M059J (cell line): ENCODE data around the gene CORO1A. TPM values are rescaled to one million over a fixed set of nuclear protein-coding genes. Genes with fewer than 3 reads are reported as not detected.
"Not testable (repeated sequence)": the region's sequence is repeated elsewhere in the genome, so short reads cannot be mapped to it uniquely, and the experiment has no call there.

Source experiments
- DNase-seq: peaks from one replicate; pipeline ENCODE4 v3.0.0-alpha.2; 2012; ENCODE audit warnings: low read depth
- total RNA-seq: library from RNA; depleted of rRNA; stranded (reverse); fragments of >200 nt; shearing (Covaris generic); gene quantifications from 2 replicates; pipeline ENCODE4 v1.2.3, GENCODE V29; 2014

CORO1A gene
- total RNA-seq, 1 experiment from 2014 or later: 7.6 TPM

DNA sequence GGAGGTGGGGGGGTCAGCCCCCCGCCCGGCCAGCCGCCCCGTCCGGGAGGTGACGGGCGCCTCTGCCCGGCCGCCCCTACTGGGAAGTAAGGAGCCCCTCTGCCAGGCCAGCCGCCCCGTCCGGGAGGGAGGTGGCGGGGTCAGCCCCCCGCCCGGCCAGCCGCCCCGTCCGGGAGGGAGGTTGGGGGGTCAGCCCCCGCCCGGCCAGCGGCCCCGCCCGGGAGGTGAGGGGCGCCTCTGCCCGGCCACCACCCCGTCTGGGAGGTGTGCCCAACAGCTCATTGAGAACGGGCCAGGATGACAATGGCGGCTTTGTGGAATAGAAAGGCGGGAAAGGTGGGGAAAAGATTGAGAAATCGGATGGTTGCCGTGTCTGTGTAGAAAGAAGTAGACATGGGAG, 13.3 kb upstream of the CORO1A start:
- DNase-seq: not testable (repeated sequence)

DNA sequence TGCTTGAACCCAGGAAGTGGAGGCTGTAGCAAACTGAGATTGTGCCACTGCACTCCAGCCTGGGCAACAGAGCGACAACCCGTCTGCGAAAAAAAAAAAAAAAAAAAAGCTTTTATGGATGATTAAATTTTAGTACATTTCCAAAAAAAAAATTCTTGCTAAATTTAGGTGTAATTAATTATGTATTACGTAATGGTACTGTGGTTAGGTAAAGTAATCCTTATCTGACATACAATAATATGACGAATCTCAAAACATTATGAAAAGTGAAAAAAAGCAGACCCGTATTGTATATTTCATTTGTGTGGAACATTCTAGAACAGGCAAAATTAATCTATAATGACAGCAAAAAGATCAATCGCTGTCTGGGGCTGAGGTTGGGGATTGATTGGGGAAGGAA, 10.3 kb upstream of the CORO1A start:
- DNase-seq: no peak

DNA sequence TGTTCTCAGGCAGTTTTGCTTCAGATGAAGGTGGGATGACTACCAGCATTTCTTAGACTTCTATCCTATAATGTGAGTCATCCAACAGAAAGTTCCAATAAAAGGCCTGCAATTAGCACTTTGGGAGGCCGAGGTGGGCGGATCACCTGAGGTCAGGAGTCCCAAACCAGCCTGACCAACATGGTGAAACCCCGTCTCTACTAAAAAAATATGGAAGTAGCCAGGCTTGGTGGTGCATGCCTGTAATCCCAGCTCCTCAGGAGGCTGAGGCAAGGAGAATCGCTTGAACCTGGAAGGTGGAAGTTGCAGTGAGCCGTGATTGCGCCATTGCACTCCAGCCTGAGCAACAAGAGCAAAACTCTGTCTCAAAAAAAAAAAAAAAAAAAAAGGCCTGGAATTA, 6.5 kb upstream of the CORO1A start:
- DNase-seq: not testable (repeated sequence)

DNA sequence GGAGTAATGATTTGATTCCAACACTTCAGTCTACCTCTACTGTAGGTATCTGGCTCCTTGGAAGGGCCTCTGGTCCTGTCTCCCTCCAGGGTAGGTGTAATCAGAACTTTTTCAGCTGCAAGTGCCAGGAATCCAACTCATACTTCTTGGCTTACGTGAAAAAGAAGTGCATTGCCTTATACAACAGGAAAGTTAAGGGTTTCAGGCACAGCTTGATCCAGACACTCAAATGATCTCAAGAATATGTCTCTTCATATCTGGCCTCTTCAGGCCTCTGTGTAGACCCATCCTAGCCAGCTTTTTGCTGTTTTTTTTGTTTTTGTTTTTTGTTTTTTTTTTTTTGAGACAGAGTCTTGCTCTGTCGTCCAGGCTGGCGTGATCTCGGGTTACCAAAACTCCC, 4.2 kb upstream of the CORO1A start:
- DNase-seq: no peak

DNA sequence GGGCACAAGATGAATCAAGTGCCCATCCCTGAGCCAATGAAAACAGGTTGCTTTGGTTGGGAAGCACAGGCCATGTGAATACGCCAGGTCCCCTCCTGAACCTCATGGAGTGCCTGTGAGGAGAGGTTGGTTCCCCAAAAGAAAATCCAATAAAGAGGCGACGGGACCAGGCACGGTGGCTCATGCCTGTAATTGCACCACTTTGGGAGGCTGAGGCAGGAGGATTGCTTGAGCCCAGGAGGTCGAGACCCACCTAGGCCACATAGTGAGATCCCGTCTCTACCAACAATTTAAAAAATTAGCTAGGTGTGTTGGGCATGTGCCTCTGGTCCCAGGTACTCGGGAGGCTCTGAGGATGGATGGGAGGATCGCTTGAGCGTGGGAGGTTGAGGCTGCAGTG, 3.5 kb upstream of the CORO1A start:
- DNase-seq: no peak

DNA sequence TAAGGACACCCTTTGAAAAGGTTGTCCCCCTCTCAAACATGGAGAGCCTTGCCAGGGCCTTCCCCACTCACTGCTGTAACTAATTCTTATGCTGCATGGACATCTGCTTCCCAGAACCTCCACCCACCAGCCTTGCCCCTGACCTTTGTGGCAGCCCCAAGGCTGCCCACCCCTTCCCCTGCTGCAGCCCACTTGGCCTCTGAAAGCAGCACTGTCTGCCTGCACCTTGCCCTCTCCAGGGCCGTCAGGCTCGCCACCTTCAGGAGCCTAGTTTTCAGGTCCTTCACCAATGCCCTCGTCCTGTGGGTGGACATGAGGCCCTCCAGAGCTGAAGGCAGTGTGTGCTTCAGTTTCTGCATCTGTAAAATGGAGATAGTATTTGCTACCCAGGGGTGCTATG, 2.7 kb upstream of the CORO1A start:
- no peak for DNase-seq

DNA sequence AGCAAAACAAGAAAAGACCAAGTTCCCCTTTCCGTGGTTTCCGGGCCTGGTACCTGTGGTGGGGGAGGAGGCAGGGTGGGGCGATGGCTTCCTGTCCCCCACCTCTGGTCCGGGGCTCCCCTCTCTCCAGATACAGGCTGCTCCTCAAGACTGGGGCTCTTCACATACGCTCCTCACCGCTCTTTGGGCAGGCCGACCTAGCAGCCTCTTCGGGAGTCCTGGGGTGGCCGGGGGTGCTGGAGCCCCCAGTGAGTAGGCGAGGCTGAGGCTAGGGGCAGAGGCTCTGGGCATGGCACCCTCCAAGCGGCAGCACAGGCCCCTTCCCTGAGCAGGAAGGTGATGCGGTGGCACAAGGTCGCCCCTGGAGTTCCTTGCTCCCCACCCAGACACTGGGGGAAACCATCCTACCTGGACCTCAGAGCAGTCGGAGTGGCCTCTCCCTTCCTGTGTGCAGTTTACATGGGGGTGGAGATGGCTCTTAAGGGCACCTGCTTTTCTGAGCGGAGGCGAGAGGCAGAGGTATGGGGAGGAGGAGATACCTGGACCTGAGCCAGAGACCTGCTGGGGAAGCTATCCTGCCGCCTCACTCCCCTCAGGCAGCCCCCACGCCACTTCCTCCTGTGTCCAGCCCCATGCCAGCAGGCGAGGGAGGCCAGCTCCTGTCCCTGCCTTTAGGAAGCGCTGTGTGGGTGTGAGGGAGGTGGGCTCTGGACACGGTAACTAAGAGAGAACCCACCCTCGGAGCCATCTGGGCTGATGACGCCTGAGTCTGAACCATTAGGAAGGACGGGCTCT, 891 bp downstream of the CORO1A start:
- DNase-seq: no peak

DNA sequence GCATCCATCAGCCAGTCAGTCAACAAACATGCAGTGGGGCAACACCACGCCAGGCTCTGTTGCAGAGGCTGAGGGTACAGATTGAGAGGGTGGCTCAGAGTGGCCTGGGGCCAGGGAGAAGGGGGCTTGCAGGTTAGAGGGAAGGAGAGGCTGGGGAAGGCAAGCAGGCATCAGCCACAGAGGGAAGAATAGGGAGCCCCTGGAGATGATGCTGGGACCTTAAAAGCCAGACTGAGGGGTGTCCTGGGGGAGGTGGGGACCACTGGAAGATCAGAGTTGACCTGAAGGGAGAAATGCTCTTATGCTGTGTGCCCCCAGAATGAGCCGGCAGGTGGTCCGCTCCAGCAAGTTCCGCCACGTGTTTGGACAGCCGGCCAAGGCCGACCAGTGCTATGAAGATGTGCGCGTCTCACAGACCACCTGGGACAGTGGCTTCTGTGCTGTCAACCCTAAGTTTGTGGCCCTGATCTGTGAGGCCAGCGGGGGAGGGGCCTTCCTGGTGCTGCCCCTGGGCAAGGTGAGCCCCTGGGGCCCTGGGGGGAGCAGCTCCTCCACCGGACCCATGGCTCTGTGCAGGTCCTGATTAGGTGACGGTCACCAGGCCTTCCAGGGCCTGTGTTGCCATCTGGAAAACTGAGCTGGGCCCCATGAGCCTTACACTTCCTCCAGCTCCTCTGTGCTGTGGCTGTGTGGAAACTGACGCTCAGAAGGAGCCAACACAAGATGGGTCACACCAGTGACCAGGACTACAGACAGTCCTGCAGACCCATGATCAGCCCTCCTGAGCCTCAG, 1.7 kb downstream of the CORO1A start:
- DNase-seq: no peak

DNA sequence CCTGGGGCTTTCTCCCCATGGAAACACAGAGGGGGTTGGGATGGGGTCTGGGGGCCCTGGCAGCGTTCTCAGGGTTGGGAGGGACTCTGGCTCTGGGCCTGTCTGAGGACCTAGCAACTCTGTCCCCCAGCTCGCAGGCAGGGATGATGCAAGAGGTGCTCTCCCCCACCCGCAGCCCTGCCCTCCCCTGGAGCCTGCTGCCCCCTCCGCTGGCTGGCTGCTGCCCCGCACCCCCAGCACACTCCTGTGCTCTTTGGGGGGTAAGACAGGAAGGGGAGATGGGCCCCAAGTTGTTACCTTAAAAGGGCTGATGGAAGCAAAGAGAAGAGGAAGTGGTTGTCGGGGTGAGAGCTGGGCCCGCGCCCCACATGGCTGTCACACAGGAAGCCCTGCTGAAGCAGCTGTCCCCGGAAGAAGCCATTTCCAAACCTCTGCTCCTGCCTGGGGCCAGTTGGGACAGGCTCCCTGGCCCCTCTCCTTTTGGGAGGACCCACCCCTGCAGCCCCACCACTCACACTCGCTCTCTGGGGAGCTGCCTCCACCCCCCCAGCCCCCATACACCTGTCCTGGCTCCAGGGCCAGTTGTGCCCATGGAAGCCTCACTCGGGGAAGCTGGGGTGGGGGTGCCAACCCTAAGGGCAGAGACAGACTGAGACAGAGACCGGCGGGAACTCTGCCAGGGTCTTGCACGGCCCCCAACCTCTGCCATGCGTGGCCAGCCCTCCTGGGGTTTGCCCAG, 2.5 kb downstream of the CORO1A start:
- DNase-seq: no peak

DNA sequence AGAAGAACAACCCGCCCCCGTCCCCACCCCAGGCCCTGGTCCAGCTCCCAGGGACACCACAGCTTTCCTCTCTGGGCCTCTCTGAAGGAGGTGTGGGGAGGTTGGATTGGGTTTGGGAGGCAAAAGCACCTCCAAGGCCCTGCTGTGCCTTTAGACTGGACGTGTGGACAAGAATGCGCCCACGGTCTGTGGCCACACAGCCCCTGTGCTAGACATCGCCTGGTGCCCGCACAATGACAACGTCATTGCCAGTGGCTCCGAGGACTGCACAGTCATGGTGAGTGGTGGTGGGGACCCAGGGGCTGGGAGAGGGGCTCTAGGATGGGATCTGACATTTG, 3.0 kb downstream of the CORO1A start:
- no peak for DNase-seq

DNA sequence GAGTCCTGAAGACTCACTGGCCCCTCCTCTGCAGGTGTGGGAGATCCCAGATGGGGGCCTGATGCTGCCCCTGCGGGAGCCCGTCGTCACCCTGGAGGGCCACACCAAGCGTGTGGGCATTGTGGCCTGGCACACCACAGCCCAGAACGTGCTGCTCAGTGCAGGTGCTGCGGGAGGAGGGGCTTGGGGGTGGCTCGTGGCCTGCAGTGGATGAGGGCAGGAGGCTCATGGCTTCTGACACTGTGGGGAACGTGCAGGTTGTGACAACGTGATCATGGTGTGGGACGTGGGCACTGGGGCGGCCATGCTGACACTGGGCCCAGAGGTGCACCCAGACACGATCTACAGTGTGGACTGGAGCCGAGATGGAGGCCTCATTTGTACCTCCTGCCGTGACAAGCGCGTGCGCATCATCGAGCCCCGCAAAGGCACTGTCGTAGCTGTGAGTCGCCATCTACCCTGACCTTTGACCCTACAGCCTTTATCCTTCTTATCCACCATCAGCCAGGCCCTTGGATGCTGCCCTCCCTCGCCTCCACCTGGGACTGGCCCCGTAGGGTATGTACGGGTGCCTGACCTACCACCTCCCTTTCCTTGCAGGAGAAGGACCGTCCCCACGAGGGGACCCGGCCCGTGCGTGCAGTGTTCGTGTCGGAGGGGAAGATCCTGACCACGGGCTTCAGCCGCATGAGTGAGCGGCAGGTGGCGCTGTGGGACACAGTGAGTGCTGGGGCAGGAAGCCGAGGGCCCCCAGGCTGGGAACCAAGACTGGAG, 3.6 kb downstream of the CORO1A start:
- no peak for DNase-seq

DNA sequence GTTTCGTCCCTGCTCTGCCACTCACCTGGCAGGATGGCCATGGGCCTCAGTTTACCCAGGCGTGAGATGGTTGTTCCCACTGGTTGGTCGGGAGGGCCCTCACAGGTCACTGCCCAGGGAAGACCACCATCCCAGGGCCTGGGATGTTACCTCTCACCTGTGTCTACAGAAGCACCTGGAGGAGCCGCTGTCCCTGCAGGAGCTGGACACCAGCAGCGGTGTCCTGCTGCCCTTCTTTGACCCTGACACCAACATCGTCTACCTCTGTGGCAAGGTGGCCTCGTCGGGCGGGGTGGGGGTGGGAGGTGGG, 4.1 kb downstream of the CORO1A start:
- DNase-seq: no peak

DNA sequence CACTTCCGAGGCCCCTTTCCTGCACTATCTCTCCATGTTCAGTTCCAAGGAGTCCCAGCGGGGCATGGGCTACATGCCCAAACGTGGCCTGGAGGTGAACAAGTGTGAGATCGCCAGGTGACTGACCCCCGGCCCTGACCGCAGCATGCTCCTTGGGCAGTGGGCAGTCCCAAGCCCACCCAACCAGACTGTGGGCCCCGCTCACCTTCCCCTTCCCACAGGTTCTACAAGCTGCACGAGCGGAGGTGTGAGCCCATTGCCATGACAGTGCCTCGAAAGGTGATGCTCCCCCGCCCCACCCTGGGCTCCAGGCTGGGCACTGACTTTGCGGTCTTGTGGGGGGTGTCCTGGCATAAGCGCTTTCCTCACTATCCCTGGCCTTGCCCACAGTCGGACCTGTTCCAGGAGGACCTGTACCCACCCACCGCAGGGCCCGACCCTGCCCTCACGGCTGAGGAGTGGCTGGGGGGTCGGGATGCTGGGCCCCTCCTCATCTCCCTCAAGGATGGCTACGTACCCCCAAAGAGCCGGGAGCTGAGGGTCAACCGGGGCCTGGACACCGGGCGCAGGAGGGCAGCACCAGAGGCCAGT, 4.7 kb downstream of the CORO1A start:
- DNase-seq: no peak

DNA sequence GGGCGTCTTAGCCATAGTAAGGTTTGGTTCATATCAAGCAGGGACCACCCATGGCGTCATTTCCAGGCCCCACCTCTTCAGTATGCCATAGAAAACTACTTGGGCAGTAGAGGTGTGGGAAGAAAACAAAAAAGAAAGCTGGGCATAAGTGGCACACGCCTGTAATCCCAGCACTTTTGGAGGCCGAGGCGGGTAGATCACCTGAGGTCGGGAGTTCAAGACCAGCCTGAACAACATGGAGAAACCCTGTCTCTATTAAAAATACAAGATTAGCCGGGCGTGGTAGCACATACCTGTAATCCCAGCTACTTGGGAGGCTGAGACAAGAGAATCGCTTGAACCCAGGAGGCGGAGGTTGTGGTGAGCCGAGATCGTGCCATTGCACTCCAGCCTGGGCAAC, 7.8 kb downstream of the CORO1A start:
- not testable (repeated sequence) for DNase-seq

DNA sequence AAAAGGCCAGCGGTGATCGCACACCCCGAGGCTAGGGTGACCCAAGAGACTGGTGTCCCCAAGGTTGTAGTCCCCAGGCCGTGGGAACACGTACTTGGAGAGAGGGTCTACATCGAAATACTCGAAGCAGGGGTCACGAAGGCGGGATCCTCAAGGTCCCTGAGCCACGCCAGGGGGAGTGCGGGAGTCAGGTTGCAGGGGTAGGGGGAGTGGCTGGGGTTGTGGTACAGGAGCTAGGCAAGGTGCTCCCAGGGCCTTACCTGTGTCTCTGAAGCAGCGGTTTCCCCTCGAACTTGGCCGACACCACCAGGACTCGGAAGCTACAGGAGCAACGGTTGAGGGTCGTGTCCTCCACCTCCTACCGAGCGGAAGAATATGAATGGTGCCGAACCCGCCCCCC, 9.7 kb downstream of the CORO1A start:
- not testable (repeated sequence) for DNase-seq

DNA sequence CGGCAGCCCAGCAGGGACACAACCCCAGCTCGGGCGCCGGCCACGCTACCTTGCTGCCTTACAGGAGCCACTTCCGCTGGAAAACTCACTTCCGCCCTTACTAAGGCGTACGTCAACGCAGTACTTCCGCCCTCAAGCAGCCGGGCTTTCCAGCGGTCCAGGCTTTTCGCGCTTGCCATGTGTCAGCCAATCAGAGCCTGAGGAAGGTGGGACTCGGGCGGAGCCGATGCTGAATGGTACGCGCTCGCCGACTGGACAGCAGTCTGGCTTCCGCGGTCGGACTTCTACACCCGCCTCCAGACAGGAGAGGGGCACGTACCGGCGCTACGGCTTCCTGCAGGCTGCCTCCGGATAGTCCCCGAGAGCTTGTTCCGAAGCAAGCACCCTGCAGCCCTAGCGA, 10.2 kb downstream of the CORO1A start, which contains the start of the genes BOLA2B and SLX1A:
Gene BOLA2B (minus strand): TSS at position 52 of the 400 bp plus-strand sequence. CDS start 71 bp downstream, outside the sequence.
Gene SLX1A (plus strand): TSS at position 261 of the 400 bp plus-strand sequence. CDS start 210 bp downstream, outside the sequence.
- not testable (repeated sequence) for DNase-seq

DNA sequence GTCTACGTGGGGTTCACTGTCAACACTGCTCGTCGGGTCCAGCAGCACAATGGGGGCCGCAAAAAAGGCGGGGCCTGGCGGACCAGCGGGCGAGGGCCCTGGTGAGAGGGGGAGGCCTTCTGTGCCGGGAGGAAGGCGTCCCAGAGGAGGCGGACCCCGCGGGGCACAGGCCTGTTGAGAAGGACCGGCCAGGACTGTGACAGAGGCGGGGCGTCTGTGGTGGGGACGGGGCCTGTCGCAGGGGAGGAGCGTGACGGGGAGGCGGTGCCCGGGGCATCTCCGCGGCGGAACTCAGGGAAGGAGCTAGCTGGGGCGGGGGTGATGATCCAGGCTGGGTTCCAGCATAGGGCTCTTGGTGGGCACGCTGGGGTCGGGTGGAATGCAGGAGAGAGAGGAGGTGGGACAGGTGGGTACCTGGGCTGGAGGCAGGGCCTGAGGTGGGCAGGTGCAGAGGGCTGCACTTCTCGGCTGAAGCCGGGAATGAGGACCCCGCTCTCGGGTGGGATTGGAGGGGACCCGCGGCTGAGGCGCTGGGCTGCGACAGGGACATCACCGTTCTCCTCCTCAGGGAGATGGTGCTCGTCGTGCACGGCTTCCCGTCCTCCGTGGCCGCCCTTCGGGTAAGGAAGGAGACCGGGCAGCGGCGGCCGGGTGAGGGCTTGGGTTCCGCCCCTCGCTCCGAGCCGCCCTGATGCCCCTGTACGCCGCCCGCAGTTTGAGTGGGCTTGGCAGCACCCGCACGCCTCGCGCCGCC, 10.9 kb downstream of the CORO1A start:
- not testable (repeated sequence) for DNase-seq

DNA sequence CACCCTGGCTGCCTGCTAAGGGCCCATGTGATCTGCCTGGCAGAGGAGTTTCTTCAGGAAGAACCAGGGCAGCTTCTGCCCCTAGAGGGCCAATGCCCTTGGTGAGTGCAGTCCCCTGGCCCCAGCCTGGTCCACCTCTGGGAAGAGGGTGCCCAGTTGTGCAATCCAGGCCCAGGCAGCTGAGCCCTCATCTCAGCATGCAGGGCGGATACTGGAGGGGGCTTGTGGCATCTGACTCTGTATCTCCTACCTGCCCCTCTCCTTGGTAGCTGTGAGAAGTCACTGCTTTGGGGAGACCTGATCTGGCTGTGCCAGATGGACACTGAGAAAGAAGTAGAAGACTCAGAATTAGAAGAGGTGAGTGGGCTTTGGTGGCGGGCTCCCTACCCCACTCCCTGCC, 13.6 kb downstream of the CORO1A start:
- not testable (repeated sequence) for DNase-seq

DNA sequence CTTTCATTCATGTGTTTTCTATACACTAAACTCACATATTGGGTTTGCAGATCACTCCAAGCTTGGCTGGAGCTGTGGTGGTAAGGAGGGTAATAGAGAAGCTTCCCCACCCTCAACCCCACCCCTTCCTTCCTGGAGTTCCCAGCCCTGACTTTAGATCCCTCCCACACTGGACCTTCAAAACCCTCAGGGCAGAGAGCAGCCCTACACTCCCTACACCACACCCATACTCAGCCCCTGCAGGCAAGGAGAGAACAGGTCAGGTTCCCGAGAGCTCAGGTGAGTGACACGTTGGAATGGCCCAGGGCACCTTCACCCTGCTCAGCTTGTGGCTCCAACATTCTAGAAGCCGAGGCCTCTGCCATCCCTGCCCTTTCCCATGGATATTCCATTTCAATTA, 15.6 kb downstream of the CORO1A start, which contains the start of gene SULT1A3:
Gene SULT1A3 (plus strand): TSS at position 207 of the 400 bp plus-strand sequence. CDS start 1,474 bp downstream, outside the sequence.
- DNase-seq: not testable (repeated sequence)

DNA sequence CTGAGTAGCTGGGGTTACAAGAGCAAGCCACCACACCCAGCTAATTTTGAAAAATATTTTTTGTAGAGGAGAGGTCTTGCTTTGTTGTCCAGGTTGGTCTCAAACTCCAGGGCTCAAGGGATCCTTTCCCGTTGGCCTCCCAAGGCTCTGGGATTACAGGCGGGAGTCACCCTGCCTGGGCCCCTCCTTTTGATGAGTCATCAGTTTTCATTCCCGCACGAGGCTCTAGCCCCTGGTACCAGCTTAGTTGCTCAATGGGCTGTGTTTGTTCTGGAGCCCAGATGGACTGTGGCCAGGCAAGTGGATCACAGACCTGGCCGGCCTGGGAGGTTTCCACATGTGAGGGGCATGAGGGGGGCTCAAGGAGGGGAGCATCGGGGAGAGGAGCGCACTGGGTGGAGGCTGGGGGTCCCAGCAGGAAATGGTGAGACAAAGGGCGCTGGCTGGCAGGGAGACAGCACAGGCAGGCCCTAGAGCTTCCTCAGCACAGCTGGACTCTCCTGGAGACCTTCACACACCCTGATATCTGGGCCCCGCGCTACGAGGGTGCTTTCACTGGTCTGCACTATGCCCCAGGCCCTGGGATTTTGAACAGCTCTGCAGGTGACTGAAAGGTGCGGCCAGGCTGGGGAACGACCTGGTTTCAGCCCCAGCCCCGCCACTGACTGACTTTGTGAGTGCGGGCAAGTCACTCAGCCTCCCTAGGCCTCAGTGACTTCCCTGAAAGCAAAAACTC, 16.4 kb downstream of the CORO1A start:
- DNase-seq: not testable (repeated sequence)
